HG03103 (cell line): ENCODE data around the gene NCF2.

Experiments
- ATAC-seq: cut with Tn5 transposase; IDR thresholded peaks from one replicate; pipeline ENCODE4 v1.9.1; 2021; ENCODE audit warnings: low read depth; ENCODE audit not compliant: unreplicated experiment

Gene NCF2

DNA sequence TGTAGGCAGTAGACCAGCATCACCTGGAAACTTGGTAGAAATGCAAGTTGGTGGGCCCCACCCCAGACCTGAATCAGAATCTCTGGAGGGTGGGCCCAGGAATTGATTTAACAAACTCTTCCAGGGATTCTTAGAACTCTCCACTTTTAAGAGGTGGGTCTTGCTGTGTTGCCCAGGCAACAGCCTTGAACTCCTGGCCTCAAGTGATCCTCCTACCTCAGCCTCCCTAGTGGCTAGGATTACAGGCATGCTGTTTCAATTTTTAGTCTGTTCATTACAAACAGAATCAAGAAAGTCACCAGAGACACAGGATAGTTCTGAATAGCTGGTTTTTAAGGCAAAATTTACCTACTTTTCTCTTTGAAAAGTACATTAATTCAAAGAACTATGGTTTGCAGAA lies 31.2 kb downstream of the NCF2 start:
- no peak for ATAC-seq

DNA sequence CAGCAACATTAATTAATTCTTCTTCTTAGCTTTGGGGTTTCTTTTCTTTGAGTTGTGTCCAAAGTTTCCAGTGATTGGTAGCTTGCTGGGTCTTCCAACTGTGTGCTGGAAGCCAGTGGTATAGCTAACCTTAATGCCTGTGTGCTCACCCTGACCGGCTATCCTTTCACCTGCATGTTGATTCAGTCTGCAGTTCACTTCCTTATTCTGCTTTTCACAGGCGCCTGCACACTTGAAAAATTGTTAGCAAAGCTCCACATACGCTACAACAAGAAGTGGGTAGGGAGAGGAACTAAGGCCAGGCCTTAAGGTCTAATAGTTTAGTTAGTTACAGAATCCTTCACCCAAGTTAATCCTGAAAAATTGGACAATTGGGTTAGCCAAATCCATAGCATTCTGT lies 35.7 kb downstream of the NCF2 start:
- no peak for ATAC-seq

DNA sequence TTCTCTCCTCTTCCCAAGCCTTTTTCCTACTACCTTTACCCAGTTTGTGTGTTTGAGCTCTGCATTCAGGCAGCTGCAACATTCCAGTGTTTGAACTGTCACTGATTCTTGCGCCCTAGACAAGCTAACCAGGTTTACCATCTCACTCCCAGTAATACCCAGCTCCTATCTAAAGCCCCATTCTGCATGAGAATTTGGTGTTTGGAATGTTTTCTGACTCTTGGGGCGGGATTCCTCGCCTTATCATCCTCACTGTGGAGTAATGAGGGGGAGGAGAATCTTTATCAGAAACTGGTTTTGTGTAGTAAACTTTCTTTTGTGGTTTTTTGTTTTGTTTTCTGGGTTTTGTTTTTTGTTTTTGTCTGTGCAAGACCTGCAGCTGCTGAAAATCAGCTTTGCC lies 36.5 kb downstream of the NCF2 start:
- ATAC-seq = no peak

DNA sequence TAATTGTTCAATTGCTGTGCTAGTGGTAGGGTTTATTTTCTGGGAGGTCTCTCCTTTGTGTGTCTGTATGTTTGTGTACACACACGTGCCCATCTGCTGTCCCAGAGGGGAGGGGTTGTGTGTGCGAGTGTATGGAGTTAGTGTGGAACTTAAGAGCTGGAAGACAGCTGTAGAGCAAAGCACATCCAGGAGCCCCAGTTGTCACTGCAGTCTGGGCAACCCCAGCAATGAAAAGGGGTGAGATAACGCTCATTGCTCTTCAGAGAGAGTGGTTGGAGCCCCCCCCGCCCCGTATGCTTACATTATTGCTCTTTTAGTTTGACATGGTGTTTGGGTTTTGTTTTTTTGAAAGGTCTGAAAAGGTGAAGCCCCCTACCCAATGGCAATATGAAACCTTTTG lies 36.9 kb downstream of the NCF2 start:
- ATAC-seq = no peak

GRCh38 chr1:183552891-183553290 lies 37.4 kb downstream of the NCF2 start:
- ATAC-seq = no peak

DNA sequence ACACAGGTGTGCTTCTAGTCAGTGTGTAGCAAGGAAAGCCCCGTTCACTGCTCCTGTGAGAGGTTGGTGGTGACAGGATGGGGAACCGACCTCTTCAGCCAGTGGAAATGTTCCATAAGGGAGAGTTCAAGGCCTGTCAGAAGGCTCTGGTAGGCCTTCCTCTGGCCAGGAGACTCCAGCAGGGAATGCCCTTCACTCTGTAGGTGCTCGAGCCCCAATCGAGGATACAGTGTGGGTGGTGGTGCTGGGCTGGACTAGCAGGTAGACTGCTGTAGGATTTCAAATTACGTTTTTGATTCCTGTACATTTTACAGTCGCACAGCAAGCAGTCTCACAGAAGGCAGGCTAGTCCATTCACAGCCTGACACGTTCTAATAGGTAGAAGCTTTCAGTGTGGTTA lies 37.8 kb downstream of the NCF2 start:
- no peak for ATAC-seq

DNA sequence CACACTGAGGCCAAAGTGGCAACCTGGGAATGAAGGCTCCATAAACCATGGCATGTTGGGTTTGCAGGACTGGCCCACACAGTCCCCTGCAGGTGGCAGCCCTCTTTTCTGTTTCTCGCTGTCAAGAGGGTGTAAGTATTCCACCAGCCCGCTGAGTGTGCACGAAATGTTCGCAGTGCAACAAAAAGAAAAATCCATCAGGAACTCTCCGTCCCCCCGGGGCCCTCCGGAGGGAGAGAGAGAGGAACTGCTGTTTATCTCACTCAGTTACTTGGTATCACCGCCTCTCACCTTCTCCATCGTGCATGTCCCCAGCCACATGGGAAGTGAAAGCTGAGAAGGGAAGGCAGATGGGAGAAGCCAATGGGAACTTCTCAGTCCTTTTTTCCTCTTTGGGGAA lies 38.3 kb downstream of the NCF2 start:
- ATAC-seq = no peak

- ATAC-seq = no peak
Observed at GRCh38 chr1:183550915-183551314, 39.3 kb downstream of the NCF2 start.

DNA sequence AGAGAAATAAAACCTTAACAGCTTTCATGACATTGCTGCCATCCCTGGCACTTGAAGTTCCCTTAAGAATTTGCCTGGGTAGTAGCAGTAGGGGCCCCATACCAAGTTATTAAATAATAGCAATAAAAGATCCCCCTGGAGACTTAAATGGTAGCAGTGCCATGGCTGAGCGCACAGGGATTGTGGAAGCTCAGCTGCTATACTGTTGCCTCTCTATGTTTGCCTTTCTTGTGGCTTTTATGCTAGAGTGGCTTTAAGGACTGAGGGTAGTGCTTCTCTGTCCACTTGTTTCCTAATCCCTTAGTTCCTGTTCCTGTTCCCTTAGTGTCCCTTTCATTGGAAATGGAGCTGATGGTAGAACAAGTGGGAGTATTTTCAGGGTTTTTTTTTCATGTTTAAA lies 42.1 kb downstream of the NCF2 start:
- ATAC-seq = no peak

DNA sequence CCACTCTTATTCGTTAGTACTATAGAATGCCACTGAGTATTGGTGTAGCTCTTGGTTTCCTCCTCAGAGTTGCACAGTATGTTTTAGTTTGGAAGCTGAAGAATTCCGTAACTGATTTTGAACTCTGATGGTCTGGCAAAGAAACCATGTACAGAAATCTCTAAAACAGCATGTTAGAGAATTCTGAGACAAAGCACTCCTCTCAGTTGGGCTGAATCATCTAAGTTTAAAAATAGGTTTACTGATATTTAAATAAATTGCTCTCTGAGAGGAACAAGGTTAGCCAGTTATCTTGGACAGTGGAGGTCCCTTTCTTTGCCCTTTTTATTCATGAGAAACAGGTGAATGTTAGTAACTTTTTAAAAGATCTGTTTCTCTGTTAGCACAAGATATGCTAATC lies 43.8 kb downstream of the NCF2 start:
- ATAC-seq = no peak

DNA sequence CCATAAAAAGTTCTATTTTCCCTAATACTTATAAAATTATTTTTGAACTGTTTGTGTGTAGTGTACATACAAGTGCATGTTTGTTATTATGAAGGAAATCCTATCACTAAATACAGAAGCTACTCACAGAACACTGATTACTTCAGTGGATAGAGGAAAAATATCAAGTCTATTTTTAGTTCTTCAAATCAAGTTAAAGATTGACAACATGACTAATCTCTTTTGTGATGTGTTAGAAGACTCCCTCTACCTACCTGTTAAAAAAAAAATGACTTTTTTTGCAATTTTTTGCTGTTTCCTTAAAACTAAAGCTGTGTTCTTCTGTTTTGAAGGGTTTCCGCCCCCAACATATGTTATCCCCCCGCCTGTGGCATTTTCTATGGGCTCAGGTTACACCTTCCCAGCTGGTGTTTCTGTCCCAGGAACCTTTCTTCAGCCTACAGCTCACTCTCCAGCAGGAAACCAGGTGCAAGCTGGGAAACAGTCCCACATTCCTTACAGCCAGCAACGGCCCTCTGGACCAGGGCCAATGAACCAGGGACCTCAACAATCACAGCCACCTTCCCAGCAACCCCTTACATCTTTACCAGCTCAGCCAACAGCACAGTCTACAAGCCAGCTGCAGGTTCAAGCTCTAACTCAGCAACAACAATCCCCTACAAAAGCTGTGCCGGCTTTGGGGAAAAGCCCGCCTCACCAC lies 45.5 kb downstream of the NCF2 start:
- no peak for ATAC-seq

DNA sequence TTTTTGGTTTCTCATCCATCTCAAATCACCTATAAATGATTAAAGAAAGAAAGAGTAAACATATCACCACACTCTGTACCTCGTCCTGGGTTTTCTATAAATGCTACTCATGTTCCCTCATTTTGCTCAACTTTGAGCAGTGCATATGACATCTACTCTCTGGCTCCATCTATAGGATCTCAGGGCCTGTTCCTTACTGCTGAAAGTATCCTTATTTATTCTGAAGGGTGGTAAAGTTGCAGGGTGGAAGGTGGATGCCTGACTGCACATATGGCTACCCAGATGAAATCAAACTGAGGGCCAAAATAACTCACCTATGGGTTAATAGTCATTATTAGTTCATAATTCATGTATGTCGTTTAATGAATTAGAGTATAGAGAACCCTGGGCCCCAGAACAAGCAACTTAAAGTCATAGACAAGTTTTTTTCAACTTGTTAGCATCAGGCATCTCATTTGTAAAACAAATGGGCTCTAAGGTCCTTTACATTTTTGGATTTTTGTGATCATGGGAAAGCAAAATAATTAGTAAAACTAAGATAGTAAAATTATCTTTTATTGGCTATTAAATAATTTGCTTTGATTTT lies 46.5 kb downstream of the NCF2 start:
- no peak for ATAC-seq

DNA sequence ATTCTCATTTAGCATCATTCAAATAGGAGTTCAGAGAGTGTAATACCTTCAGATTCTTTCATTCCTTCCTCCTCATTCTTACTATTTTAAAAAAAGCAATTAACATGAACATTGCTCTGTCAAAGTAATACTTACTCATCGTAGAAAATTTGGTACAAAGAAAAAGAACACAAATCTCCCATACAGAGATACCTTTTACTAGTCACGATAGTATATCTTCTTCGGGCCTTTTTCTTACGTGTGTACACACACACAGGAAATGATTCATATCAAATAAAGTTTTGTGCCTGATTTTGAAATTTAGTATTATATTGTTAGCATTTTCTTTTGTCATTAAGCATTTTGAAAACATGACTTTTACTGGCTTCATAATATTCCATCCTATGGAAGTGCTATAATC lies 52.9 kb downstream of the NCF2 start:
- ATAC-seq = no peak

DNA sequence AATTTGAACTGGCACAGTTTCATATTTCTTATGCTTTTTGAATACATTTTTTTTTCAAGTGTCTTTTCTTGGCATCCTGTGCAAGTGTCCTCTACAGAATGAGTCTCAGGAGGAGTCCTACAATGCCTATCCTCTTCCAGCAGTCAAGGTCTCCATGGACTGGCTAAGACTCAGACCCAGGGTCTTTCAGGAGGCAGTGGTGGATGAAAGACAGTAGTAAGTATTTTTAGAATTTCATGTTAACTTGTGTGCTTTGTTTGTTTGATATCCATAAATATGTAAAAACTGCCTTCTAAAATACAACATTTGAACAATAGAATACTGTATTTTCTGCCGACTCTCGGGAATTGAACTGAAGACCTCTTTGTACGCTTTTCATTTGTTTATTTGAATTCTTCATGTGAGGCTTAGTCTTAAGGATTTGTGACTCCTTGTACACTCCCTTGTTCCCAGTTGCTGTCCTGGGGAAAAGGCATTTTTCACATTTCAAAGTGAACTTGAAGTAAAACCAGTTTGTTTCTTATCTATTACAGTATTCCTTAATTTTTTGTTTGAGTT lies 56.6 kb downstream of the NCF2 start:
- ATAC-seq = no peak

GRCh38 chr1:183528577-183528976 lies 61.7 kb downstream of the NCF2 start:
- no peak for ATAC-seq

GRCh38 chr1:183522104-183522503 lies 68.2 kb downstream of the NCF2 start:
- ATAC-seq = no peak

DNA sequence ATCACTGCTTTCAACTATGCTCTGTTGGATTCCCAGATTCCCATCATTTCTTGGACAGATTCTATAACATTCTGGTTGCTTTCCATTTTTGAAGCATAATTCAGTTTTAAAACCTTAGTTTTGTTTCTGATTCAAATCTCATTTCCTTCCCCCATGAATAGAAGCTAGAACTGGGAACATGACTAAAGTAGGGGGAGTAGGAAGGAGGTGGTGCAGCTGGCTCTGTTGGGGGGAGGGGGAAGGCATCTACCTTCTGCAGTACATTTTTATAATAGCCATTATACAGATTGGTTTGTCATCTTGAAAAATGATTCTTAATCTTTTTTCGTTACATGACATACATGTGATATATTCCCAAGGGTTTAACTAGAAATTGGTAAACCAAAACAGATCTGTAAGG lies 69.9 kb downstream of the NCF2 start:
- ATAC-seq = no peak

GRCh38 chr1:183517401-183517800 lies 72.9 kb downstream of the NCF2 start:
- ATAC-seq = no peak

DNA sequence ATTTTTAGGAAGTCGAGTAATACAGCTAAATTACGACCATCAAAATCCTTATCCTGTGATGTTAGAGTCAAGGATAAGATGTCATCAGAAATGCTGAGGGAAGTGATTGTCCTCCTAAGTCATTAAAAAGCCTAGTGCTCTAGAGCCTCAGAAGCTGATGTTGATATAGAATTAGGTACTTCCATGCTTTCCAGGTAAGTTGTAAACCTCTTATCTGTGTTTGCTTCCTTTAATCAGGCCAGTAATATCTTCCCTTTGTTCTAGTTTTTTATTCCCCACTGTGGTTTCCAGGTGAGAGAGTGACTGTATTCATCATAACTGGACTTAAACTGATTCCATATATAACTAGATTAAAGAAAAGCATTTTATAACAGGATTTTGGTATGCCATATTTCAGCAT lies 73.5 kb downstream of the NCF2 start:
- no peak for ATAC-seq

DNA sequence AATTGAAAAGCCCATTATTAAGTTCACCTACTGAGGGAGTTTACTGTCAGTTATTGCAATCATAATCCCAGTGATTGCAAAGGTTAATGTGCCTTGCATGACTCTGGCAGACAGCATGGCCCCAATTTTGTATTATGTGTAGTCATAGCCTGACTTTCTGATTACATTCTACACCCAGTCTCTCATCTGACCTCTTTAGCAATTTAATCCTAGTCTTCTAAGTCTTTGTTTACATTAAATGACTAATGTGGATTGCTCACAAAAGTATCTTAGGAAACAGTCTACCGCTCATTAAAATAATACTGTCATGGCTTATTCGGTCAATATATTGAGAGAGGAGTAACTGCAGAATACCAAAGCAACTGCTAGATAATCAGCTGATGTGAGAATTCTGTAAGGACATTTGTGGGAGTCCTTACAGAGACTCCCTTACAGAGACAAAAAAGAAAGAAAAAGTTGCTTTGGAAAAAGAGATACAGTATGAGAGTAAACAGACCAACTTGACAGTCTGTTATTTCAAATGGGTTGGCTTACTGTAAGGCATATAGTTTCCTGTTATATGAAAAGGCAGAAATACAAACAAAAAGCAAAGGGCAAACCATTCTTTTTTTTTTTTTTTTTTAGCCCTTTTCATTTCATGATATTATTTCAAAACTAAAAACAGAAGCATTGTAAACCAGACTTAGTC lies 75.1 kb downstream of the NCF2 start:
- no peak for ATAC-seq

GRCh38 chr1:183514235-183514634 lies 76.0 kb downstream of the NCF2 start:
- ATAC-seq = no peak

DNA sequence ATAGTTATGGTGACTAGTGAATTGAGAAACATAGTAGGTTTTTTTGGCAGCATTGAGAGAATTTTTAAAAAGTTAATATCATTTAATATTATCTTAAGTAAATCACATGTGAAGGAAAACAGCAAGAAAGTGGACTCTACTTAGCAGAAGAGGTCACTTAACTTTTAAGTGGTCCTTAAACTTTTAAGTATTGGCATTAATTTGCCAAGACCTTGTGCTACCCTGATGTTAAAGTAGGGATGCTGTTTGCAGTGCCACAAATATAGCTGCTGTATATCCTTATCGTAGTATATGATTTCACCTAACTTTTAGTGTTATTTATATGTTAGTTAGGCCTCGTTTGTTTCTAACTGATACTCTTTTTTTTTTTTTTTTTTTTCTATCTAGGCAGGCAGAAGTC lies 77.8 kb downstream of the NCF2 start:
- ATAC-seq = no peak
